GM21423 (cell line): Measurements from ENCODE around the gene AMOTL2.

Source experiments
- ATAC-seq: cut with Tn5 transposase; IDR thresholded peaks from one replicate; pipeline ENCODE4 v1.9.1; 2021; ENCODE audit warnings: mild to moderate bottlenecking, moderate library complexity; ENCODE audit not compliant: unreplicated experiment

Gene AMOTL2

GRCh38 chr3:134336587-134336986 is 37.7 kb downstream of the AMOTL2 start:
- ATAC-seq = no peak

DNA sequence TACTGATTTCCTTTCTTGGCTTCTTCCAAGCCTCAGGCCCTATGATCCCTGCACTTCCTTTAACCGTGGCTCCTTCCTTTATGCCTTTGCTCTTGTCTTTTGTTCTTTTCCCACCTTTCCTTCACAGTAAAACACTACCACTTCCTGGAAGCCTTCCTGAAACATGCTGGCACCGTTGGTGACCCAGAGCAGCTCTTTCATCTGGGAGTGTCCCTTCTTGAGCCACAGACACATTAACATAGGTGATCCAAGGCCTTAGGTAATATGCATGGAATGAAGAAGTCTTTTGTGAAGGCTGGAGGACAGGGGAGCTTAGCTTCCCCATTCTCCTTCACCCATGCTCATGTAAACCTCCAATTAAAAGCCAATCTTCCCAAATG is 39.4 kb downstream of the AMOTL2 start:
- ATAC-seq = no peak

- ATAC-seq = no peak
Measured at GRCh38 chr3:134334231-134334900, 39.9 kb downstream of the AMOTL2 start.

GRCh38 chr3:134333522-134334181 is 40.6 kb downstream of the AMOTL2 start:
- ATAC-seq = no peak

- ATAC-seq = no peak
Measured at GRCh38 chr3:134332344-134332743, 41.9 kb downstream of the AMOTL2 start.

GRCh38 chr3:134331811-134332199 is 42.4 kb downstream of the AMOTL2 start:
- ATAC-seq = no peak

- ATAC-seq = no peak
Measured at GRCh38 chr3:134330883-134331810, 43.1 kb downstream of the AMOTL2 start.

DNA sequence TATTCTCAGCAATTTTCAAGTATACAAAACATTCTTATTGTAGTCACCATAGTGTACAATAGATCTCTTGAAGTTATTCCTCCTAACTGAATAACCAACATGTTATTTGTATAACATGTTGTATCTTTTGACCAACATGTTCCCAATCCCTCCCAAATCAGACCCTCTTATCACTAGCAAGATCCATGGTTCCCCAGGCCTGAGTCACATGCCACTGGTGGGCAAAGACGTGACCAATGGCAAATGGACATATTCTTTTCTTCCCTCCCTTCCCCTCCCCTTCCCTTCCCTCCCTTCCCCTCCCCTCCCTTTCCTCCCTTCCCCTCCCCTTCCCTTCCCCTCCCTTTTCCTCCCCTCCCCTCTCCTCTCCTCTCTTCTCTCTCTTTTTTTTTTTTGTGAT is 45.4 kb downstream of the AMOTL2 start:
- ATAC-seq = no peak

DNA sequence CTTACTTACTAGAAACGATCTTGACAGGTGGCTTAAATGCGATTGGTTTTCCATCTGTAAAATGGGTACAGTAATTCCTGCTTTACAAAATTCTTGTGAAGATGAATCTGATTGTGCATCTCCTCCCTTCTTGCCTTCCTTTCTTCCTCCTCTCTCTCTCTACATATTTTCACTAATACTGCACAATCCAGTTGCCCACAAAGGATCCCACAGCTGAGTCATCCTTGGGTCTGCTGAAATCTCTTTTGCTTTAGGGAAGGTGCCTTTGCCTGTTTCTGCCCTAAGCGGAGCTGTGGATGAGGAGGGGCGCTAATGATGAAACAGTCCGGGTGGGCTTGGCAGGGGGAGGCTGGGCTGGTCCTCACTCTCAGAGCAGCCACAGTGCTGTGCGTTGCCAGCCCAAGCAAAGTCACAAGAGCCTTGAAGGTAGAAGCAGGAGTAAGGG is 46.1 kb downstream of the AMOTL2 start:
- ATAC-seq = no peak

GRCh38 chr3:134327594-134327975 is 46.7 kb downstream of the AMOTL2 start:
- no peak for ATAC-seq

GRCh38 chr3:134326760-134327593 is 47.3 kb downstream of the AMOTL2 start:
- ATAC-seq = no peak

- no peak for ATAC-seq
Measured at GRCh38 chr3:134326126-134326525, 48.1 kb downstream of the AMOTL2 start.

GRCh38 chr3:134325706-134326105 is 48.5 kb downstream of the AMOTL2 start:
- no peak for ATAC-seq

DNA sequence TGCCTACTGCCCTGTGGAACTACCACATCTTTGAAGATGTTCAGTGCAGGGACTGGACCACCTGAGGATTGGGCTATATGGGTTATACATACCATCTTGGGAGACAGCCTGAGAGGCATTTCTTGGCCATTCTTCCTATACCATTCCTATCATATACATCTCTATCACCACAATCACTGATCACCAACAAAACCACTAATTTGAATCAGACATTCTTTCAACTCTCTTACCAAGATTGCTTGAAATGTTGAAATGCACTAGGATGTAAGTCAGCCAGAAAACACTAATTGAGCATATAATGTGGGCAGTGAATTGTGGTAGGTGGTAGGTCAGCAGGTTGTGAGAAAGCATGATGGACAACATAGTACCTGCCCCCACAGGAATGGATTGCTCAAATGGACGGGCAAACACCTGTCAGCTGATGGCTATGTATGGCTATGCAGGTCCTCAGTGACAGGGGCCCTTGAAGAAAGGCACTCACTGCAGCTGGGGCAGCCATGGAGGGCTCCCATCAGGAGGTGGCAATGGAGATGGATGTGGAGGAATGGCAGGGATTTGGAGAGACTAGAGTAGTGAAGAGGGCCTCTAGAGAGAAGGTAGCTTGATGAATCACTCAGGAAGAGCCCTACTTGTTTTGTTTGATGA is 49.1 kb downstream of the AMOTL2 start:
- ATAC-seq = no peak

DNA sequence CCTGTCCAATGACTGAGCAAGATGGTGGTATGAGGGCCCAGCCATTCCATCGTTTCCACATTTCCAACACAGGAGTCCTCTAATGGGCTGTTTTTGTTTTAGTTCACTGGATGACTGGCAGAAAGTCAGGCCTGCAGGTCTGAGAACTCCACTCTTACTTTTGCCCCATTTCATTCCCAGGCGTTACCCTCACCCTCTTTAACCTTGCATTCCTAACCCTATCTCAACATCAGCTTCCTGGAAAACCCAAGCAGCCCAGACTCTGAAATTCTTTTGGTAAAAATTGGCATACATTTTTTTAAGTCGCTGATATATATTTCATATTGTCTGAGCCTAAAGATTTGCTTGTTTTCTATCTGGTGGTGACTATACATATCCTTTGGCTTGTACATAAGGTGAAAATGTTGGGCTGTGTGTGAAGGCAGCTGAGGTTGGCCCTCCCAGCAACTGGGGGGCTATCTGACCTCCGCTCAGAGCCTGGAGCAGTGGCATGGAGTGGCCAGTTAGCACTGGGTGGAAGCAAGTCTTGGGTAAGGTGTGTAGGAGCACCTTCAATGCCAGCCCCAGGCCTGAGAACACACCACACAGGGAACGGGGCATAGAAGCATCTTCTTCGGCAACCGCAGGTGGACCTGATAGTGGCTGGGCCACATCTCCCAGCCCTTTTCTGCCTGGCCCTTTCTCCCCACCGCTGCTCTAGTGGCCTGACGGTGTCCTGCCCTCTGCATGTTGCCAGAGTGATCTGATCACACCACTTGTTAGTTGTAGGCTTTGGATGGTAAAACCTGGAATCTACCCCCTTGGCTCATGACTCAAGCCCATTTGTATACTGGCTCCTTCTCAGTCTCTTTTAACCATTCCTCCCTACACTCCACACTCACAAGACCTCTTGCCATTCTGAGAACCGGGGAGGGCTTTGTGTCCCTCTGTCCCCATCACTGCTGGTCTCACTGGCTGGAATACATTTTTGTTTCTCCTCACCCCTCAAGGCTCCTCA is 50.0 kb downstream of the AMOTL2 start:
- ATAC-seq = no peak

GRCh38 chr3:134322286-134322685 is 52.0 kb downstream of the AMOTL2 start:
- ATAC-seq = no peak

- no peak for ATAC-seq
Measured at GRCh38 chr3:134320749-134321148, 53.5 kb downstream of the AMOTL2 start.

DNA sequence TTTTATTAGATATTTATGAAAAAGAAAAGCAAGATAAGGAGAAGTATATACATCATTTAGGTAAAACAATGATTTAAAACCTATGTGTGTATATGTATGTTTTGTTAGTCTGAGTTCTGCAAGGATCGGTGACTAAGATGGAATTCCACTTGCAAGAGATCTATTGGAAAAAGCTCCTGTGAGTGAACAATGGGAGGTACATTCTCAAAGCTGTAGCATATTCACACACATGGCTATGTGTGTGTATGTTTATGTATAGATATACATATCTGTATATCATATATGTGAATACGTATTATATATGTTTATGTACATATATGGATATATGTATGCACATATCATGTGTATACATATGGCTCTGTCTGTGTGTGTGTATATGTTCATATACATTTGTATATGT is 54.3 kb downstream of the AMOTL2 start:
- no peak for ATAC-seq

- ATAC-seq = no peak
Measured at GRCh38 chr3:134318166-134318565, 56.1 kb downstream of the AMOTL2 start.
